ENCODE data around the gene SLC6A1. TPM values are rescaled to one million over a fixed set of nuclear protein-coding genes. Genes with fewer than 3 reads are reported as not detected.
A peak's percentile ranks its signal among the peaks of the same experiment; 100 is the strongest.

Gene SLC6A1
- total RNA-seq, 1 experiment from 2014 or later = not detected

GRCh38 chr3:10988001-10988665, 4.4 kb upstream of the SLC6A1 start:
- ChIA-PET POLR2A (ENCODE audit: low non-redundant PET) (no interaction called here), CTCF (no interaction called here)

GRCh38 chr3:10988991-10989484, 3.5 kb upstream of the SLC6A1 start:
- DNase-seq (ENCODE audit: low spot score) = no peak
- Histone ChIP-seq H3K27ac (ENCODE audit: low read depth, low read length, poor library complexity, severe bottlenecking) (no peak overlapping the region), H3K9me3 (ENCODE audit: low read depth, low read length, poor library complexity, severe bottlenecking) (no peaks in the 10 kb centered on the region), H3K4me3 (ENCODE audit: low read depth, low read length, poor library complexity, severe bottlenecking) (no peak overlapping the region), H3K27me3 (replicated peaks; ENCODE audit: insufficient read depth, low read depth, low read length, poor library complexity) (peaks cover 43% of the 10 kb centered on the region), H3K36me3 (ENCODE audit: insufficient read depth, low read length, poor library complexity, severe bottlenecking) (no peaks in the 10 kb centered on the region), H3K4me1 (ENCODE audit: insufficient read depth, low read length, poor library complexity, severe bottlenecking) (no peaks in the 10 kb centered on the region)
- ChIA-PET CTCF (no interaction called here), POLR2A (ENCODE audit: low non-redundant PET) (no interaction called here)
- BruUV-seq (replicated peaks) = no TSS peak
- intact Hi-C loops (cut with micrococcal nuclease; ENCODE audit: unreplicated experiment) = no loop called here
- no peak for TF ChIP-seq EZH2 (IDR thresholded peaks at IDR 0.05; ENCODE audit: borderline replicate concordance, low read depth, low read length, poor library complexity, severe bottlenecking)
- no peak for TF ChIP-seq CTCF (conservative IDR thresholded peaks at IDR 0.05; ENCODE audit: low read depth, low read length)

More at GRCh38 chr3:10988001-10988665, 4.4 kb upstream of the SLC6A1 start:
- no peak overlapping the region for H3K4me3 ChIP-seq (ENCODE audit: low read depth, low read length, poor library complexity, severe bottlenecking)
- peaks cover 34% of the 10 kb centered on the region for H3K27me3 ChIP-seq (replicated peaks; ENCODE audit: insufficient read depth, low read depth, low read length, poor library complexity)
- H3K27ac ChIP-seq (ENCODE audit: low read depth, low read length, poor library complexity, severe bottlenecking) = no peak overlapping the region
- no peak for DNase-seq (ENCODE audit: low spot score)
- TF ChIP-seq CTCF (conservative IDR thresholded peaks at IDR 0.05; ENCODE audit: low read depth, low read length) (no peak), EZH2 (IDR thresholded peaks at IDR 0.05; ENCODE audit: borderline replicate concordance, low read depth, low read length, poor library complexity, severe bottlenecking) (no peak)
- H3K4me1 ChIP-seq (ENCODE audit: insufficient read depth, low read length, poor library complexity, severe bottlenecking) = no peaks in the 10 kb centered on the region
- H3K9me3 ChIP-seq (ENCODE audit: low read depth, low read length, poor library complexity, severe bottlenecking) = no peaks in the 10 kb centered on the region
- no TSS peak for BruUV-seq (replicated peaks)
- intact Hi-C loops (cut with micrococcal nuclease; ENCODE audit: unreplicated experiment) = no loop called here
- H3K36me3 ChIP-seq (ENCODE audit: insufficient read depth, low read length, poor library complexity, severe bottlenecking) = no peaks in the 10 kb centered on the region

- no TSS peak for BruUV-seq (replicated peaks)
- intact Hi-C loops (cut with micrococcal nuclease; ENCODE audit: unreplicated experiment) = no loop called here
- POLR2A ChIA-PET (ENCODE audit: low non-redundant PET) = no interaction called here
- Histone ChIP-seq H3K36me3 (ENCODE audit: insufficient read depth, low read length, poor library complexity, severe bottlenecking) (no peaks in the 10 kb centered on the region), H3K27me3 (replicated peaks; ENCODE audit: insufficient read depth, low read depth, low read length, poor library complexity) (peaks cover 73% of the 10 kb centered on the region), H3K27ac (ENCODE audit: low read depth, low read length, poor library complexity, severe bottlenecking) (no peak overlapping the region), H3K9me3 (ENCODE audit: low read depth, low read length, poor library complexity, severe bottlenecking) (no peaks in the 10 kb centered on the region), H3K4me3 (ENCODE audit: low read depth, low read length, poor library complexity, severe bottlenecking) (no peak overlapping the region), H3K4me1 (ENCODE audit: insufficient read depth, low read length, poor library complexity, severe bottlenecking) (no peaks in the 10 kb centered on the region)
- DNase-seq (ENCODE audit: low spot score) = no peak
- peak; percentile 96 for TF ChIP-seq EZH2 (IDR thresholded peaks at IDR 0.05; ENCODE audit: borderline replicate concordance, low read depth, low read length, poor library complexity, severe bottlenecking)
- no peak for TF ChIP-seq CTCF (conservative IDR thresholded peaks at IDR 0.05; ENCODE audit: low read depth, low read length)
- CTCF ChIA-PET = no interaction called here
Measured at GRCh38 chr3:10992943-10993728, 588 bp downstream of the SLC6A1 start.
